Muscle layer of colon (tissue), 2 donors: ENCODE data around the gene CYSLTR1.
"Not testable (repeated sequence)": the region's sequence is repeated elsewhere in the genome, so short reads cannot be mapped to it uniquely, and the experiment has no call there.

Experiments
- H3K27ac ChIP-seq: one replicate; pipeline ENCODE4 v1.7.0; 2013; ENCODE audit warnings: low read depth, mild to moderate bottlenecking, low read length, moderate library complexity
- H3K27me3 ChIP-seq, 2 donors: one replicate each; pipeline ENCODE4 v1.7.0; 2013; ENCODE audit warnings: low read length in 2 of 2, mild to moderate bottlenecking in 2 of 2; ENCODE audit not compliant: insufficient read depth in 2 of 2, control insufficient read depth in 1 of 2
- H3K36me3 ChIP-seq: one replicate; pipeline ENCODE4 v1.7.0; 2013; ENCODE audit warnings: mild to moderate bottlenecking, low read length; ENCODE audit not compliant: insufficient read depth
- H3K4me1 ChIP-seq: one replicate; pipeline ENCODE4 v1.7.0; 2013; ENCODE audit warnings: mild to moderate bottlenecking, low read length; ENCODE audit not compliant: insufficient read depth
- H3K4me3 ChIP-seq, 2 donors: one replicate each; pipeline ENCODE4 v1.7.0; 2013; ENCODE audit warnings: low read length in 2 of 2, low read depth in 1 of 2, mild to moderate bottlenecking in 1 of 2, moderate library complexity in 1 of 2
- H3K9ac ChIP-seq: one replicate; pipeline ENCODE4 v1.7.0; 2013; ENCODE audit warnings: low read length
- H3K9me3 ChIP-seq: one replicate; pipeline ENCODE4 v1.7.0; 2013; ENCODE audit warnings: mild to moderate bottlenecking, low read length
- donor health status: abdominal sarcoma.
- donor health status: Adenocarcinoma of cecum.

CYSLTR1 gene

DNA sequence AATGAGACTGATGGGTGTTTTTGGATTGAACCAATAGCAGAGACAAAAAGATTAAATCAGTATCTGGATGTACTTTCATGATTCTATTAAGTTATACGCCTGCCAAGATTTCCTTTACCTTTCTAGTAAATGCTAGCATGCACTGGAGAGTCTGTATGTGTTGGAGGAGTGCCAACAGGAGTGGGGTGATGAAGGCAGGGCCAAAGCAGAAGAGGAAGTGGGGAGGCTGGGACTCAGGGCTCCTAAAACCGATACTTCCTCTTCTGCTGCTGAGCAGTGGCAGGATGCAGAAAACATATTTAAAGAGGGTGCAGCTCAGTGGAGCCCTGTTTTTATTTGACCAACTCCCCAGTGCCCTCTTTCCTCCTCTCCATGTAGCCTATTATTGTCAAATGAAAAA lies 5.6 kb downstream of the CYSLTR1 start:
- Histone ChIP-seq H3K36me3 (no peaks in the 10 kb centered on the region), H3K9ac (no peak overlapping the region), H3K27me3 (no peaks in the 10 kb centered on the region), H3K4me1 (no peaks in the 10 kb centered on the region), H3K9me3 (no peaks in the 10 kb centered on the region), H3K4me3 (no peak overlapping the region), H3K27ac (no peak overlapping the region)

DNA sequence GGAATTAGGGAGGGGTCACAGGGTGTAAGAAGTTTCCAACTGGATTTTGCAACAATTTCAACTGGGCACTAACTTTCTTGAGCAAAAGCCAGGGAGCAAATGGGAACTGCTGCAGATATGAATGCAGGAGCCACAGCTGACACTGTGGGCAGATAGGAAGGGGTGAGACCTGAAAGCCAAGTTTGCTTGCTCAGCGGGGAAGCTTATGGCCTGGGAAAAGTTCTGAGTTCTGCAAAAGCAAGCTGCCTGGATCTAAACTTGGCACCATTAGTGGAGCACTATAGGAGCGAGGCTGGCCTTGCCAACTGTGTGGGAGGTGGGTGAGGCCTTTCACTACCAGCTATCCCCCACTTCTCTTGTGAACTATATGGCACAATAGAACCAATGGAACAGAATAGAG lies 11.1 kb downstream of the CYSLTR1 start:
- Histone ChIP-seq H3K9me3 (no peaks in the 10 kb centered on the region), H3K4me1 (no peaks in the 10 kb centered on the region), H3K4me3 (no peak overlapping the region)

DNA sequence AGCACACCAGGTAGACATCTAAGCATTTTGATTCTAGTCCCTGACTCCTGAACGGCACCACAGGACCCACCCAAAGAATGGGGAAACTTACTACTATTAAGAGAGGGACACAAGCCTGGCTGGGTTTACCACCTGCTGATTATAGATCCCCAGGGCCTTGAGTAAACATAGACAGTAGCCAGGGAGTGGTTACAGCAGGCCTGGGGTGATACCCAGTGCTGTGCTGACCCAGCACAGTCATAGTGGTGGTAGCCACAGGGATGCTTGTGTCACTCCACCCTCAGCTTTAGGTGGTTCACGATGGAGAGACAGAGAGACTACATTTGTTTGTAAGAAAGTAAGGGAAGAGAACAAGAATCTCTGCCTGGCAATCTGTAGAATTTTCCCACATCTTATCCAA lies 11.7 kb downstream of the CYSLTR1 start:
- H3K27me3 ChIP-seq, result no peaks in the 10 kb centered on the region
- no peak overlapping the region for H3K9ac ChIP-seq
- H3K36me3 ChIP-seq, result no peaks in the 10 kb centered on the region
- H3K9me3 ChIP-seq, result no peaks in the 10 kb centered on the region
- no peaks in the 10 kb centered on the region for H3K4me1 ChIP-seq
- H3K27ac ChIP-seq, result no peak overlapping the region
- no peak overlapping the region for H3K4me3 ChIP-seq

More for the DNA sequence above, 11.1 kb downstream of the CYSLTR1 start:
- Histone ChIP-seq H3K27ac (no peak overlapping the region), H3K36me3 (no peaks in the 10 kb centered on the region), H3K27me3 (no peaks in the 10 kb centered on the region), H3K9ac (no peak overlapping the region)

GRCh38 chrX:78314561-78314960 lies 12.8 kb downstream of the CYSLTR1 start:
- Histone ChIP-seq H3K9me3 (no peaks in the 10 kb centered on the region), H3K27ac (no peak overlapping the region), H3K4me1 (no peaks in the 10 kb centered on the region), H3K36me3 (no peaks in the 10 kb centered on the region), H3K9ac (no peak overlapping the region), H3K4me3 (no peak overlapping the region), H3K27me3 (no peaks in the 10 kb centered on the region)

- H3K4me3 ChIP-seq, result no peak overlapping the region
- no peaks in the 10 kb centered on the region for H3K9me3 ChIP-seq
- no peak overlapping the region for H3K9ac ChIP-seq
- H3K4me1 ChIP-seq, result no peaks in the 10 kb centered on the region
- H3K27ac ChIP-seq, result no peak overlapping the region
- no peaks in the 10 kb centered on the region for H3K27me3 ChIP-seq
- no peaks in the 10 kb centered on the region for H3K36me3 ChIP-seq
Observed at GRCh38 chrX:78313526-78313925, 13.9 kb downstream of the CYSLTR1 start.

GRCh38 chrX:78307665-78308064 lies 19.7 kb downstream of the CYSLTR1 start:
- Histone ChIP-seq H3K4me1 (no peaks in the 10 kb centered on the region), H3K36me3 (no peaks in the 10 kb centered on the region), H3K4me3 (no peak overlapping the region), H3K27ac (no peak overlapping the region), H3K9me3 (no peaks in the 10 kb centered on the region), H3K27me3 (no peaks in the 10 kb centered on the region), H3K9ac (no peak overlapping the region)

DNA sequence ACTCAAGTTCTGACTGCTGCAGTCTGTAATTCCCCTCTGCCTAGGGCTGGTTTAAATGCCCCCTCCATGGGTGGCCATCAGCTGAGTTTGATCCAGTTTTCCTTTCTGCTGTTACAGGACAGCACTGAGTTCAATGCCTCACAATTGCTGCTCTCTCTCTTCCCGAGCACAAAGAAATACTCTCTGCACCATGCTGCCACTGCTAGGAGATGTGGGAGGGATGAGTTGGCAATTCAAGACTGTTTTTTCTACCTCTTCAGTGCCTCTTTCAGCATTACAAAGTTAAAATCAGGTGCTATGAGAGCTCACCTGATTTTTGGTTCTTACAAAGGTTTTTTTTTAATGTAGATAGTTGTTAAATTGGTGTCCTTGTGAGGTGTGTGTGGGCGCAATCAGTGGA lies 24.3 kb downstream of the CYSLTR1 start:
- H3K27ac ChIP-seq, result no peak overlapping the region
- no peaks in the 10 kb centered on the region for H3K4me1 ChIP-seq
- H3K4me3 ChIP-seq, result no peak overlapping the region
- H3K36me3 ChIP-seq, result no peaks in the 10 kb centered on the region
- no peaks in the 10 kb centered on the region for H3K9me3 ChIP-seq
- no peaks in the 10 kb centered on the region for H3K27me3 ChIP-seq
- H3K9ac ChIP-seq, result no peak overlapping the region

DNA sequence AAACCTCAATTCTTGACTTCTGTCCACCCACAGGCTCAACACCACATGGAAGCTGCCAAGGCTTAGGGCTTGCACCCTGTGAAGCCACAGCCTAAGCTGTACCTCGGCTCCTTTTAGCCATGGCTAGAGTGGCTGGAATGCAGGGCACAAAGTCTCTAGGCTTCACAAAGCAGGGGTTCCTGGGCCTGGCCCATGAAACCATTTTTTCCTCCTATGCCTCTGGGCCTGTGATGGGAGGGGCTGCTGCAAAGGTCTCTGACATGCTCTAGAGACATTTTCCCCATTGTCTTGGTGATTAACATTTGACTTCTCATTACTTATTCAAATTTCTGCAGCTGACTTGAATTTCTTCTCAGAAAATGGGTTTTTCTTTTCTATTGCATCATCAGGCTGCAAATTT lies 26.5 kb downstream of the CYSLTR1 start:
- H3K9ac ChIP-seq, H3K4me3 ChIP-seq, H3K9me3 ChIP-seq, H3K27me3 ChIP-seq, H3K36me3 ChIP-seq, H3K4me1 ChIP-seq, H3K27ac ChIP-seq: not testable (repeated sequence)

- Histone ChIP-seq H3K27ac (no peak overlapping the region), H3K27me3 (no peaks in the 10 kb centered on the region), H3K36me3 (no peaks in the 10 kb centered on the region), H3K9me3 (no peaks in the 10 kb centered on the region), H3K4me3 (no peak overlapping the region), H3K9ac (no peak overlapping the region), H3K4me1 (no peaks in the 10 kb centered on the region)
Observed at GRCh38 chrX:78283511-78283910, 43.9 kb downstream of the CYSLTR1 start.

DNA sequence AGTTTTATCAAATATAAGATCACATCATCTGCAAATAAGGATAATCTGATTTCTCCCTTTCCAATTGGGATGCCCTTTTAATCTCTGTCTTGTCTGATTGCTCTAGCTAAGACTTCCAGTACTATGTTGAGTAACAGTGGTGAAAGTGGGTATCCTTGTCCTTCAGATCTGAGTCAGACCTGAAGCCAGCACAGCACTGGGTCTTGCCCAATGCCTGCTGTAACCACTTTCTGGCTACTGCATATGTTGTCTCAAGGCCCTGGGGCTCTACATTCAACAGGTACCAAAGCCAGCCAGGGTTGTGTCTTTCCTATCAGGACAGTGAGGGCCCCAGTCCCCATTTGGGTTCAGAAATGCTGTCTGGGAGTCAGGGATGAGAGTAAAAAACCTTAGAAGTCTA lies 90.3 kb downstream of the CYSLTR1 start:
- Histone ChIP-seq H3K36me3 (no peaks in the 10 kb centered on the region), H3K9ac (no peak overlapping the region), H3K4me1 (no peaks in the 10 kb centered on the region), H3K4me3 (no peak overlapping the region), H3K27ac (no peak overlapping the region), H3K9me3 (no peaks in the 10 kb centered on the region), H3K27me3 (no peaks in the 10 kb centered on the region)

- not testable (repeated sequence) for H3K9ac ChIP-seq, H3K36me3 ChIP-seq, H3K27ac ChIP-seq, H3K9me3 ChIP-seq, H3K4me1 ChIP-seq, H3K4me3 ChIP-seq, H3K27me3 ChIP-seq
Observed at GRCh38 chrX:78226047-78226446, 101.4 kb downstream of the CYSLTR1 start.
